Mesendoderm (in vitro differentiated cells): Measurements from ENCODE around the gene KCNK7.

Source experiments
- DNase-seq: peaks from one replicate; pipeline ENCODE4 v3.0.0; 2013
- H2AK5ac ChIP-seq: 2 replicates; pipeline ENCODE4 v1.6.1; 2013; ENCODE audit warnings: low read length, inconsistent platforms
- H2BK120ac ChIP-seq: 2 replicates; pipeline ENCODE4 v1.6.1; 2013; ENCODE audit warnings: low read depth, mild to moderate bottlenecking, low read length, moderate library complexity, mixed read lengths
- H2BK15ac ChIP-seq: replicated peaks from 2 replicates; pipeline ENCODE4 v1.6.1; 2013; ENCODE audit warnings: low read depth, mild to moderate bottlenecking, moderate library complexity
- H2BK5ac ChIP-seq: 2 replicates; pipeline ENCODE4 v1.6.1; 2013; ENCODE audit warnings: low read length, inconsistent platforms
- H3K18ac ChIP-seq: 2 replicates; pipeline ENCODE4 v1.6.1; 2013; ENCODE audit warnings: mild to moderate bottlenecking, low read length, mixed read lengths
- H3K23ac ChIP-seq: one replicate; pipeline ENCODE4 v1.6.1; 2013; ENCODE audit warnings: low read length
- H3K27ac ChIP-seq: 2 replicates; pipeline ENCODE4 v1.5.1; 2013; ENCODE audit warnings: low read depth, mild to moderate bottlenecking, inconsistent platforms, low read length, moderate library complexity
- H3K27me3 ChIP-seq: 2 replicates; pipeline ENCODE4 v1.6.1; 2013; ENCODE audit warnings: low read length, control low read depth, mild to moderate bottlenecking, inconsistent platforms; ENCODE audit not compliant: insufficient read depth, poor library complexity
- H3K36me3 ChIP-seq: 2 replicates; pipeline ENCODE4 v1.6.1; 2013; ENCODE audit warnings: low read length, inconsistent platforms; ENCODE audit not compliant: control insufficient read depth, insufficient read depth
- H3K4ac ChIP-seq: one replicate; pipeline ENCODE4 v1.6.1; 2013; ENCODE audit warnings: low read depth, mild to moderate bottlenecking, low read length, moderate library complexity
- H3K4me1 ChIP-seq: 2 replicates; pipeline ENCODE4 v1.6.1; 2013; ENCODE audit warnings: low read depth, low read length, inconsistent platforms; ENCODE audit not compliant: control insufficient read depth
- H3K4me2 ChIP-seq: 2 replicates; pipeline ENCODE4 v1.6.1; 2013; ENCODE audit warnings: low read length
- H3K4me3 ChIP-seq: 2 replicates; pipeline ENCODE4 v1.5.1; 2013; ENCODE audit warnings: mild to moderate bottlenecking, low read length
- H3K56ac ChIP-seq: one replicate; pipeline ENCODE4 v1.6.1; 2013; ENCODE audit warnings: low read length
- H3K79me1 ChIP-seq: 2 replicates; pipeline ENCODE4 v1.6.1; 2013; ENCODE audit warnings: low read length, inconsistent platforms
- H3K79me2 ChIP-seq: 2 replicates; pipeline ENCODE4 v1.6.1; 2013; ENCODE audit warnings: mild to moderate bottlenecking, low read length; ENCODE audit not compliant: control insufficient read depth, insufficient read depth
- H3K9ac ChIP-seq: 2 replicates; pipeline ENCODE4 v1.6.1; 2013; ENCODE audit warnings: low read length, inconsistent platforms
- H4K5ac ChIP-seq: one replicate; pipeline ENCODE4 v1.6.1; 2013; ENCODE audit warnings: low read length
- H4K8ac ChIP-seq: one replicate; pipeline ENCODE4 v1.6.1; 2013; ENCODE audit warnings: low read depth, mild to moderate bottlenecking, control low read depth, low read length, moderate library complexity
- WGBS: extraction: QIAGEN DNeasy Blood & Tissue Kit; methylation state at CpG from one replicate; pipeline ENCODE4 v1.1.7; 2013; ENCODE audit warnings: low lambda C conversion rate, missing lambda C conversion rate; ENCODE audit not compliant: insufficient coverage; ENCODE audit errors: extremely low coverage; 5-methylcytosine and 5-hydroxymethylcytosine counted together

KCNK7 gene

DNA sequence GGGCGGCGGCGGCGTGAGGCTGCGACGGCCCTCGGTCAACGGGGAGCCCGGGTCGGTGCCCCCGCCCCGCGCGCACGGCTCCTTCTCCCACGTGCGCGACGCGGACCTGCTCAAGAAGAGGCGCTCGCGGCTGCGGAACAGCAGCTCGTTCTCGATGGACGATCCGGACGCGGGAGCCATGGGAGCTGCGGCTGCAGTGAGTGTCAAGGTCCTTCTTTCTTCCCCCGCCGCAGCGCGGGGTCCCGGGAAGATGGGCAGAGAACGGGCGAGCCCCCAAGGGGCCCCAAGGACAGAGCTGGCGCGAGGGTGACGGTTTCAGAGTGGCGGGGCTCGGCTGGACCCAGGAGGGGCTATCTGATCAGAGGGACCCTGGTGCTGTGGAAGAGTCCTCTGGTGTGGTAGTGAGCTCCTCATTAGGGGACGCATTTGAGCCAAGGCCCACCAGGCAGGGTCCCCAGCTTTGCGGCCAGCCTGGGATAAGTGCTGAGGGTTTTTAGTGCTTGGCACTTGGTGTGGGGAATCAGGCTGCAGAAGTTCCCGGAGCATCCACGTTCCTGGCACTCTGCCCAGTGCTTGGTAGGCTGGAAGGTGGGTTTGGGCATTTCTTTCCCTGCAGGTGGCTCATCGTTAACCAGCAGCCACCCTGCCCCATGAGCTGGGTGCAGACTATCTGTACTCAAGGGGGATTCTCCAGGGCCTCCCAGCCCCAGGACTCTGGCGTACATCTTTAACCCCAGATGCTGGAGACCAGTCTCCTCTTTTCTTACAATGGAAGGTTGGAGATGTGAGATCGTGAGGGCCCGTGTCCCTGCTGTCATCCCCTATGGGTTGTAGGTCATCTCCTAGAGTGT lies 10.0 kb downstream of the KCNK7 start:
- H3K79me2 ChIP-seq, result no peaks in the 10 kb centered on the region
- DNase-seq, result no peak
- no peak overlapping the region for H3K27ac ChIP-seq
- H3K4me3 ChIP-seq, result no peak overlapping the region
- no peak overlapping the region for H3K56ac ChIP-seq
- H3K79me1 ChIP-seq, result no peaks in the 10 kb centered on the region
- no peak overlapping the region for H3K23ac ChIP-seq
- no peak overlapping the region for H3K9ac ChIP-seq
- peaks cover 2% of the 10 kb centered on the region for H3K27me3 ChIP-seq
- H4K5ac ChIP-seq, result no peak overlapping the region
- H2AK5ac ChIP-seq, result no peak overlapping the region
- H4K8ac ChIP-seq, result no peak overlapping the region
- no peak overlapping the region for H3K18ac ChIP-seq
- no peak overlapping the region for H2BK15ac ChIP-seq
- no peak overlapping the region for H3K4me2 ChIP-seq
- no peaks in the 10 kb centered on the region for H3K4me1 ChIP-seq
- H2BK5ac ChIP-seq, result no peak overlapping the region
- H2BK120ac ChIP-seq, result no peak overlapping the region
- H3K4ac ChIP-seq, result no peak overlapping the region
- no CpG with 5 or more reads among the region's 51 CpGs for WGBS
- no peaks in the 10 kb centered on the region for H3K36me3 ChIP-seq

DNA sequence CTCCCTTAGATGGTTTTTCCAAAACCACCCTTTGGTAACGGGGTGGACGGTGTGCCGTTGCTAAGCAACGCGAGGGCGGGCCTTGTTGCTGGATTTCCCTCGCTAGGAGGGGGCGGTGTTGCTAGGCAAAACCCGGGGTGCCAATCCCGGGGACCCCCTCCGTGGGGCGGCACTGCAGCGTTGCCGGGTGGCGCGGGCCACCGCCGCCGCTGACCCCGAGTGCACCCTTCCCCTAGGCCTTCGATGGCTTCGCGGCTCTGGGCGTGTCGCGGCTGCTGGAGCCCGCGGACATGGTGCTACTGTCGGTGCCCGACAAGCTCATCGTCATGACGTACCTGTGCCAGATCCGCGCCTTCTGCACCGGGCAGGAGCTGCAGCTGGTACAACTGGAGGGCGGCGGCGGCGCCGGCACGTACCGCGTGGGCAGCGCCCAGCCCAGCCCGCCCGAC lies 10.9 kb downstream of the KCNK7 start:
- no peak overlapping the region for H4K8ac ChIP-seq
- H3K18ac ChIP-seq, result no peak overlapping the region
- H3K4me3 ChIP-seq, result no peak overlapping the region
- H3K4me2 ChIP-seq, result no peak overlapping the region
- H3K4ac ChIP-seq, result no peak overlapping the region
- H2BK15ac ChIP-seq, result no peak overlapping the region
- no peaks in the 10 kb centered on the region for H3K79me1 ChIP-seq
- no peak overlapping the region for H3K56ac ChIP-seq
- no peaks in the 10 kb centered on the region for H3K4me1 ChIP-seq
- no peak overlapping the region for H3K27ac ChIP-seq
- no peak overlapping the region for H2BK120ac ChIP-seq
- no peak overlapping the region for H2BK5ac ChIP-seq
- H3K9ac ChIP-seq, result no peak overlapping the region
- WGBS, result no CpG with 5 or more reads among the region's 46 CpGs
- no peaks in the 10 kb centered on the region for H3K36me3 ChIP-seq
- H3K27me3 ChIP-seq, result peaks cover 2% of the 10 kb centered on the region
- H4K5ac ChIP-seq, result no peak overlapping the region
- no peak for DNase-seq
- no peak overlapping the region for H2AK5ac ChIP-seq
- no peak overlapping the region for H3K23ac ChIP-seq
- H3K79me2 ChIP-seq, result no peaks in the 10 kb centered on the region

DNA sequence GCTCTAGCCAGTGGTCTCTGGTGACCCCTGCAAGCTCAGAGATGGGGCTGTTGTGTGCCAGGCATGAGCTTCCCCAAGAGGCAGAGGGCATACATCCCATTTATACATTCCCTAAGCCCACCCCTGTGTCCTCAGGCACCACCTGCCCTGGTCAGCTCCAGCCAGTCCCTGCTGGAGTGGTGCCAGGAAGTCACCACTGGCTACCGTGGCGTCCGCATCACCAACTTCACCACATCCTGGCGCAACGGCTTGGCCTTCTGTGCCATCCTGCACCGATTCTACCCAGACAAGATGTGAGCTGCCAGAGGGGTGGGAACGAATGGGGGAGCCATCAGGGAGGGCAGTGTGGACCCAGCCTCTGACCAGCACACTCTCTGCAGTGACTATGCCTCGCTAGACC lies 11.5 kb downstream of the KCNK7 start:
- Histone ChIP-seq H2BK15ac (no peak overlapping the region), H4K8ac (no peak overlapping the region), H3K4me2 (no peak overlapping the region), H3K23ac (no peak overlapping the region), H3K4ac (no peak overlapping the region), H3K27ac (no peak overlapping the region), H3K4me3 (no peak overlapping the region), H3K4me1 (no peaks in the 10 kb centered on the region), H3K9ac (no peak overlapping the region), H2AK5ac (no peak overlapping the region), H3K27me3 (peaks cover 2% of the 10 kb centered on the region), H2BK120ac (no peak overlapping the region), H4K5ac (no peak overlapping the region), H3K36me3 (no peaks in the 10 kb centered on the region), H3K79me1 (no peaks in the 10 kb centered on the region), H3K56ac (no peak overlapping the region), H3K79me2 (no peaks in the 10 kb centered on the region), H2BK5ac (no peak overlapping the region), H3K18ac (no peak overlapping the region)
- WGBS, result no CpG with 5 or more reads among the region's 8 CpGs
- DNase-seq, result no peak

- H3K27me3 ChIP-seq, result peaks cover 2% of the 10 kb centered on the region
- H3K4me2 ChIP-seq, result no peak overlapping the region
- DNase-seq, result no peak
- no peaks in the 10 kb centered on the region for H3K36me3 ChIP-seq
- no peak overlapping the region for H2BK15ac ChIP-seq
- no peak overlapping the region for H3K4me3 ChIP-seq
- H3K79me1 ChIP-seq, result no peaks in the 10 kb centered on the region
- no peak overlapping the region for H3K4ac ChIP-seq
- no peak overlapping the region for H3K9ac ChIP-seq
- no peaks in the 10 kb centered on the region for H3K79me2 ChIP-seq
- H2AK5ac ChIP-seq, result no peak overlapping the region
- no peak overlapping the region for H4K8ac ChIP-seq
- H3K56ac ChIP-seq, result no peak overlapping the region
- WGBS, result no CpG with 5 or more reads among the region's 10 CpGs
- no peaks in the 10 kb centered on the region for H3K4me1 ChIP-seq
- no peak overlapping the region for H4K5ac ChIP-seq
- no peak overlapping the region for H3K23ac ChIP-seq
- no peak overlapping the region for H3K18ac ChIP-seq
- no peak overlapping the region for H2BK120ac ChIP-seq
- no peak overlapping the region for H2BK5ac ChIP-seq
- no peak overlapping the region for H3K27ac ChIP-seq
Measured at GRCh38 chr11:65583589-65583988, 12.0 kb downstream of the KCNK7 start.

DNA sequence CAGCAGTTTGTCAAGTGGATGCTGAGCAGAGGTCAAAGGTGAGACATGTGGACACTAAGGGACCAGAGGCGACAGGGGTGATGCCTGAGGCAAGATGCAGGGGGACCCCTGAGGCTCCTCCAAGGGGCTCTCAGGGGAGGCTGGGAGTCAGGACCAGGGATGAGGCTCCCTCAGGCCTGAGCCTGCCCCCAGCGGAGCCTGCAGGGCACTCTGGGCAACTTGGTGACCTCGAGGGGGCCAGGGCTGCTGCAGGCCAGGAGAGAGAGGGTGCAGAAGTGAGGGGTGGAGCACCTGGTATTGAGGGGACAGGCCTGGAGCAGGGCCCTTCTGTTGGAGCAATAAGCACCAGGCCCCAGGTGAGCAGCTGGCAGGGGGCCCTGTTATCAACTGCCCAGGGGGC lies 13.7 kb downstream of the KCNK7 start:
- Histone ChIP-seq H3K4me1 (no peaks in the 10 kb centered on the region), H3K4me3 (no peak overlapping the region), H3K79me1 (no peaks in the 10 kb centered on the region), H3K9ac (no peak overlapping the region), H3K27ac (no peak overlapping the region), H3K23ac (no peak overlapping the region), H4K5ac (no peak overlapping the region), H3K56ac (no peak overlapping the region), H3K36me3 (no peaks in the 10 kb centered on the region), H2AK5ac (no peak overlapping the region), H3K4ac (no peak overlapping the region), H2BK5ac (no peak overlapping the region), H2BK120ac (no peak overlapping the region), H3K27me3 (peaks cover 2% of the 10 kb centered on the region), H4K8ac (no peak overlapping the region), H3K18ac (no peak overlapping the region), H3K4me2 (no peak overlapping the region), H3K79me2 (no peaks in the 10 kb centered on the region), H2BK15ac (no peak overlapping the region)
- WGBS, result no CpG with 5 or more reads among the region's 3 CpGs
- no peak for DNase-seq

- no CpG with 5 or more reads among the region's 8 CpGs for WGBS
- DNase-seq, result no peak
- Histone ChIP-seq H4K8ac (no peak overlapping the region), H4K5ac (no peak overlapping the region), H3K4me2 (no peak overlapping the region), H2BK15ac (no peak overlapping the region), H3K56ac (no peak overlapping the region), H3K4me1 (no peaks in the 10 kb centered on the region), H3K18ac (no peak overlapping the region), H2BK5ac (no peak overlapping the region), H3K27ac (no peak overlapping the region), H3K9ac (no peak overlapping the region), H2AK5ac (no peak overlapping the region), H3K36me3 (no peaks in the 10 kb centered on the region), H3K79me1 (no peaks in the 10 kb centered on the region), H3K23ac (no peak overlapping the region), H3K4me3 (no peak overlapping the region), H3K4ac (no peak overlapping the region), H2BK120ac (no peak overlapping the region), H3K27me3 (peaks cover 2% of the 10 kb centered on the region), H3K79me2 (no peaks in the 10 kb centered on the region)
Measured at GRCh38 chr11:65580756-65581155, 14.8 kb downstream of the KCNK7 start.
